ENCODE data around the gene TAPBP. TPM values are rescaled to one million over a fixed set of nuclear protein-coding genes. Genes with fewer than 3 reads are reported as not detected.

Gene TAPBP
- total RNA-seq, 2 donors from 2014 or later: 7.0 to 11.1 TPM

- no peak overlapping the region for H3K27ac ChIP-seq (ENCODE audit: low read depth, low read length)
- H3K4me1 Mint-ChIP-seq: peaks cover 5% of the 10 kb centered on the region
- no peak for TF ChIP-seq CTCF (conservative IDR thresholded peaks at IDR 0.05)
- H3K9me3 ChIP-seq (ENCODE audit: control insufficient read depth, low read length): no peaks in the 10 kb centered on the region
- 0 to 7% methylated on average over 1 to 15 of the region's 16 CpGs for WGBS, 2 experiments (ENCODE audit: insufficient coverage in 1 of 2, insufficient read length in 1 of 2)
- H3K36me3 Mint-ChIP-seq (ENCODE audit: low read depth): peaks cover 18% of the 10 kb centered on the region
- no peaks in the 10 kb centered on the region for H3K27me3 ChIP-seq (ENCODE audit: control insufficient read depth, insufficient read depth, low read length, poor library complexity, severe bottlenecking)
- H3K4me1 ChIP-seq (ENCODE audit: control insufficient read depth, insufficient read depth, low read length): no peaks in the 10 kb centered on the region
- peaks cover 15% of the 10 kb centered on the region for H3K36me3 ChIP-seq (ENCODE audit: control insufficient read depth, insufficient read depth, low read length)
- no peaks in the 10 kb centered on the region for H3K9me3 Mint-ChIP-seq
- H3K27ac Mint-ChIP-seq: peak overlapping the region; percentile 95
- no peaks in the 10 kb centered on the region for H3K27me3 Mint-ChIP-seq (ENCODE audit: insufficient read depth)
- peak overlapping the region; percentile 99 for H3K4me3 ChIP-seq (ENCODE audit: low read length)
- H3K9ac ChIP-seq (ENCODE audit: extremely low read depth, low read length, poor library complexity, severe bottlenecking): peak overlapping the region; percentile 95
- H3K4me3 Mint-ChIP-seq: peak overlapping the region; percentile 100
- DNase-seq: peak; percentile 92
These were observed 16.4 kb downstream of the TAPBP start for GRCh38 chr6:33297406-33297955.

- H3K9ac ChIP-seq (ENCODE audit: extremely low read depth, low read length, poor library complexity, severe bottlenecking): peak overlapping the region; percentile 95
- Mint-ChIP-seq H3K27me3 (ENCODE audit: insufficient read depth) (no peaks in the 10 kb centered on the region), H3K9me3 (no peaks in the 10 kb centered on the region), H3K36me3 (ENCODE audit: low read depth) (peaks cover 23% of the 10 kb centered on the region), H3K4me1 (peaks cover 5% of the 10 kb centered on the region), H3K27ac (peak overlapping the region; percentile 95), H3K4me3 (peak overlapping the region; percentile 100)
- no peak for TF ChIP-seq CTCF (conservative IDR thresholded peaks at IDR 0.05)
- H3K27me3 ChIP-seq (ENCODE audit: control insufficient read depth, insufficient read depth, low read length, poor library complexity, severe bottlenecking): no peaks in the 10 kb centered on the region
- peak; percentile 44 for DNase-seq
- WGBS, 2 experiments (ENCODE audit: insufficient coverage in 1 of 2, insufficient read length in 1 of 2): 80 to 91% methylated on average over 4 to 12 of the region's 12 CpGs
- H3K9me3 ChIP-seq (ENCODE audit: control insufficient read depth, low read length): no peaks in the 10 kb centered on the region
- no peak overlapping the region for H3K27ac ChIP-seq (ENCODE audit: low read depth, low read length)
- no peaks in the 10 kb centered on the region for H3K4me1 ChIP-seq (ENCODE audit: control insufficient read depth, insufficient read depth, low read length)
- H3K36me3 ChIP-seq (ENCODE audit: control insufficient read depth, insufficient read depth, low read length): peaks cover 20% of the 10 kb centered on the region
- H3K4me3 ChIP-seq (ENCODE audit: low read length): peak overlapping the region; percentile 99
These were observed 17.0 kb downstream of the TAPBP start for GRCh38 chr6:33296797-33297405.

GRCh38 chr6:33295621-33296369, 18.1 kb downstream of the TAPBP start:
- Mint-ChIP-seq H3K4me3 (peak overlapping the region; percentile 100), H3K27me3 (ENCODE audit: insufficient read depth) (no peaks in the 10 kb centered on the region), H3K36me3 (ENCODE audit: low read depth) (peaks cover 32% of the 10 kb centered on the region), H3K4me1 (peaks cover 5% of the 10 kb centered on the region), H3K27ac (no peak overlapping the region), H3K9me3 (no peaks in the 10 kb centered on the region)
- no peak for DNase-seq
- WGBS, 2 experiments (ENCODE audit: insufficient coverage in 1 of 2, insufficient read length in 1 of 2): 95% methylated on average over 15 of the region's 15 CpGs
- Histone ChIP-seq H3K36me3 (ENCODE audit: control insufficient read depth, insufficient read depth, low read length) (peaks cover 32% of the 10 kb centered on the region), H3K9ac (ENCODE audit: extremely low read depth, low read length, poor library complexity, severe bottlenecking) (no peak overlapping the region), H3K27ac (ENCODE audit: low read depth, low read length) (no peak overlapping the region), H3K4me3 (ENCODE audit: low read length) (no peak overlapping the region), H3K4me1 (ENCODE audit: control insufficient read depth, insufficient read depth, low read length) (no peaks in the 10 kb centered on the region), H3K9me3 (ENCODE audit: control insufficient read depth, low read length) (no peaks in the 10 kb centered on the region), H3K27me3 (ENCODE audit: control insufficient read depth, insufficient read depth, low read length, poor library complexity, severe bottlenecking) (no peaks in the 10 kb centered on the region)
- TF ChIP-seq CTCF (conservative IDR thresholded peaks at IDR 0.05): no peak

All from endodermal cell (in vitro differentiated cells).